ENCODE results near the gene OR4D9.

Gene OR4D9

GRCh38 chr11:59550842-59551658 lies 39.7 kb downstream of the OR4D9 start:
- DNase-seq, result peak; percentile 89 to 91 (median 91)

GRCh38 chr11:59551659-59552521 lies 40.6 kb downstream of the OR4D9 start:
- peak; percentile 51 to 65 (median 54) for DNase-seq

- DNase-seq, result no peak
Measured at GRCh38 chr11:59552844-59553243, 41.5 kb downstream of the OR4D9 start.

- DNase-seq, result no peak
Measured at GRCh38 chr11:59553323-59553722, 42.0 kb downstream of the OR4D9 start.

- no peak for DNase-seq
Measured at GRCh38 chr11:59555601-59556114, 44.3 kb downstream of the OR4D9 start.

GRCh38 chr11:59556115-59556916 lies 45.0 kb downstream of the OR4D9 start:
- peak; percentile 64 to 80 (median 72) for DNase-seq

GRCh38 chr11:59556917-59557348 lies 45.6 kb downstream of the OR4D9 start:
- DNase-seq, result peak in 3 of 4 experiments; percentile 27 to 32 (median 32)

- peak in 2 of 4 experiments; percentile 31 to 46 for DNase-seq
Measured at GRCh38 chr11:59558270-59558643, 46.9 kb downstream of the OR4D9 start.

GRCh38 chr11:59559886-59560285 lies 48.5 kb downstream of the OR4D9 start:
- DNase-seq, result no peak

GRCh38 chr11:59560290-59560701 lies 49.0 kb downstream of the OR4D9 start:
- peak; percentile 61 to 84 (median 68) for DNase-seq

GRCh38 chr11:59560702-59561473 lies 49.5 kb downstream of the OR4D9 start:
- DNase-seq, result peak; percentile 72 to 87 (median 84)

- no peak for DNase-seq
Measured at GRCh38 chr11:59562292-59562691, 51.0 kb downstream of the OR4D9 start.

Measured in suppressor macrophage (primary cell).